H1 (cell line): ENCODE results near the gene FANCM. TPM values are rescaled to one million over a fixed set of nuclear protein-coding genes. Genes with fewer than 3 reads are reported as not detected.

Experiments used
- CTCF ChIA-PET: fragments of 300-600 bp; sonication (Branson Sonifier 250); formaldehyde crosslinking; loops from one replicate; lab custom pipeline; 2021; ENCODE audit not compliant: partially characterized antibody; lab: Charles Lee
- POLR2A ChIA-PET: fragments of 300-600 bp; sonication (Branson Sonifier 250); formaldehyde crosslinking; loops from one replicate; lab custom pipeline; 2021; ENCODE audit warnings: inconsistent platforms; ENCODE audit not compliant: partially characterized antibody; lab: Charles Lee
- DNase-seq, 2 experiments: peaks; one replicate each; pipeline versions ENCODE4 v3.0.0 to v3.0.0-alpha.2; 2010 to 2022; ENCODE audit warnings: low spot score in 2 of 2, low read depth in 1 of 2, mixed read lengths in 1 of 2
- FAIRE-seq: peaks from 2 replicates; lab custom pipeline; 2011; peaks lifted over from hg19 to GRCh38; lab: Jason Lieb, UNC
- H2AFZ ChIP-seq: 2 replicates; pipeline ENCODE4 v1.8.1; 2012; ENCODE audit warnings: low read length, inconsistent platforms
- H2AK5ac ChIP-seq: 2 replicates; pipeline ENCODE4 v1.6.1; 2013; ENCODE audit warnings: low read depth, low read length
- H2BK120ac ChIP-seq: replicated peaks from 2 replicates; pipeline ENCODE3; 2013; ENCODE audit warnings: low read depth, low read length, inconsistent platforms
- H2BK12ac ChIP-seq: 2 replicates; pipeline ENCODE4 v1.6.1; 2013; ENCODE audit warnings: low read depth, low read length
- H2BK15ac ChIP-seq: 2 replicates; pipeline ENCODE4 v1.6.1; 2013; ENCODE audit warnings: low read length
- H2BK20ac ChIP-seq: 2 replicates; pipeline ENCODE4 v1.6.1; 2013; ENCODE audit warnings: low read length
- H2BK5ac ChIP-seq: 2 replicates; pipeline ENCODE4 v1.6.1; 2013; ENCODE audit warnings: low read depth, low read length
- H3K14ac ChIP-seq: 2 replicates; pipeline ENCODE4 v1.6.1; 2013; ENCODE audit warnings: inconsistent platforms; ENCODE audit not compliant: insufficient read length
- H3K18ac ChIP-seq: 2 replicates; pipeline ENCODE4 v1.6.1; 2013; ENCODE audit warnings: low read length; ENCODE audit errors: extremely low read depth
- H3K23ac ChIP-seq: 2 replicates; pipeline ENCODE4 v1.6.1; 2013; ENCODE audit warnings: inconsistent platforms; ENCODE audit not compliant: insufficient read length
- H3K23me2 ChIP-seq: 2 replicates; pipeline ENCODE4 v1.6.1; 2013; ENCODE audit warnings: low read depth, low read length
- H3K27ac ChIP-seq: 2 replicates; pipeline ENCODE4 v1.6.1; 2011; ENCODE audit warnings: low read depth, low read length, inconsistent platforms
- H3K27me3 ChIP-seq, 4 experiments: replicated peaks in 1 of 4; 1 replicate in 1 of 4; 2 replicates in 3 of 4; pipeline versions ENCODE4 v1.6.1 to v1.8.1; 2011 to 2013; ENCODE audit warnings: low read length in 3 of 4, mild to moderate bottlenecking in 3 of 4, inconsistent platforms in 2 of 4, mixed read lengths in 2 of 4, moderate library complexity in 1 of 4; ENCODE audit not compliant: control insufficient read depth in 3 of 4, insufficient read depth in 3 of 4; ENCODE audit errors: extremely low read depth in 1 of 4
- H3K36me3 ChIP-seq, 4 experiments: 2 replicates each; pipeline versions ENCODE4 v1.6.1 to v1.8.1; 2011 to 2013; ENCODE audit warnings: mild to moderate bottlenecking in 4 of 4, low read length in 3 of 4, moderate library complexity in 2 of 4, control low read depth in 1 of 4, inconsistent platforms in 1 of 4; ENCODE audit not compliant: insufficient read depth in 4 of 4, control insufficient read depth in 2 of 4
- H3K4ac ChIP-seq: replicated peaks from 2 replicates; pipeline ENCODE3; 2013; ENCODE audit warnings: low read length, low read depth, mixed read lengths, inconsistent platforms; ENCODE audit not compliant: insufficient read length
- H3K4me1 ChIP-seq, 4 experiments: replicated peaks in 1 of 4; 1 replicate in 1 of 4; 2 replicates in 3 of 4; pipeline versions ENCODE4 v1.6.1 to v1.8.1; 2011 to 2013; ENCODE audit warnings: low read length in 3 of 4, inconsistent platforms in 2 of 4, mixed read lengths in 1 of 4; ENCODE audit not compliant: insufficient read depth in 4 of 4, control insufficient read depth in 3 of 4
- H3K4me2 ChIP-seq, 2 experiments: 2 replicates each; pipeline versions ENCODE4 v1.6.1 to v1.8.1; 2011 to 2013; ENCODE audit warnings: low read depth in 2 of 2, low read length in 2 of 2, control low read depth in 1 of 2, inconsistent platforms in 1 of 2, mild to moderate bottlenecking in 1 of 2; ENCODE audit not compliant: insufficient read depth in 1 of 2
- H3K4me3 ChIP-seq, 4 experiments: fragments of 200-600, 300-600 bp in 1 of 4; sonication (generic), shearing (Covaris generic), sonication (Bioruptor Twin) in 1 of 4; 2 replicates each; pipeline versions ENCODE4 v1.5.1 to v1.8.1; 2011 to 2016; ENCODE audit warnings: low read length in 4 of 4, low read depth in 3 of 4, control low read depth in 2 of 4, inconsistent platforms in 2 of 4, mild to moderate bottlenecking in 2 of 4, mixed read lengths in 1 of 4, moderate library complexity in 1 of 4; ENCODE audit not compliant: insufficient read depth in 2 of 4; ENCODE audit errors: extremely low read depth in 1 of 4
- H3K56ac ChIP-seq: replicated peaks from 2 replicates; pipeline ENCODE3; 2013; ENCODE audit warnings: low read depth, mild to moderate bottlenecking, mixed read lengths, low read length, inconsistent platforms; ENCODE audit not compliant: insufficient read length
- H3K79me1 ChIP-seq: 2 replicates; pipeline ENCODE4 v1.6.1; 2013; ENCODE audit warnings: low read depth, low read length, control low read depth
- H3K79me2 ChIP-seq, 2 experiments: 2 replicates each; pipeline versions ENCODE4 v1.6.1 to v1.8.1; 2012 to 2013; ENCODE audit warnings: low read length in 2 of 2, mild to moderate bottlenecking in 2 of 2, inconsistent platforms in 1 of 2; ENCODE audit not compliant: insufficient read depth in 2 of 2, control insufficient read depth in 1 of 2
- H3K9ac ChIP-seq, 4 experiments: replicated peaks in 1 of 4; 1 replicate in 1 of 4; 2 replicates in 3 of 4; pipeline versions ENCODE4 v1.6.1 to v1.8.1; 2011 to 2013; ENCODE audit warnings: low read depth in 3 of 4, low read length in 3 of 4, control low read depth in 2 of 4, mild to moderate bottlenecking in 2 of 4, moderate library complexity in 2 of 4, inconsistent platforms in 1 of 4; ENCODE audit errors: extremely low read depth in 1 of 4
- H3K9me3 ChIP-seq, 2 experiments: 2 replicates each; pipeline versions ENCODE4 v1.6.1 to v1.8.1; 2012 to 2013; ENCODE audit warnings: mild to moderate bottlenecking in 2 of 2, moderate library complexity in 2 of 2, control low read depth in 1 of 2, inconsistent platforms in 1 of 2, low read depth in 1 of 2, low read length in 1 of 2, mixed read lengths in 1 of 2; ENCODE audit not compliant: insufficient read depth in 2 of 2
- H4K20me1 ChIP-seq, 2 experiments: replicated peaks in 1 of 2; 2 replicates each; pipeline versions ENCODE3 to v1.8.1; 2011 to 2013; ENCODE audit warnings: inconsistent platforms in 2 of 2, low read length in 2 of 2, mild to moderate bottlenecking in 1 of 2; ENCODE audit not compliant: insufficient read depth in 2 of 2, control insufficient read depth in 1 of 2
- H4K5ac ChIP-seq: 2 replicates; pipeline ENCODE4 v1.6.1; 2013; ENCODE audit warnings: low read length, low read depth, mixed read lengths, inconsistent platforms; ENCODE audit not compliant: insufficient read length
- H4K8ac ChIP-seq: 2 replicates; pipeline ENCODE4 v1.8.0; 2013; ENCODE audit warnings: mild to moderate bottlenecking, moderate library complexity, low read length, inconsistent platforms; ENCODE audit not compliant: insufficient read depth; ENCODE audit errors: extremely low read depth
- H4K91ac ChIP-seq: replicated peaks from 2 replicates; pipeline ENCODE3; 2013; ENCODE audit warnings: low read length, mixed read lengths, inconsistent platforms; ENCODE audit not compliant: insufficient read length
- ASH2L ChIP-seq: fragments of 200-600, 300-600 bp; sonication (generic); IDR thresholded peaks from one replicate; pipeline ENCODE4 v1.7.1; 2017; ENCODE audit warnings: low read length
- BRCA1 ChIP-seq: IDR thresholded peaks from 2 replicates; pipeline ENCODE4 v1.6.1; 2012; ENCODE audit warnings: low read depth, low read length, improper control_type of control experiment
- CBX8 ChIP-seq: fragments of 300-800, 300-1000 bp; sonication (generic); IDR thresholded peaks from 2 replicates; pipeline ENCODE4 v1.7.1; 2016; ENCODE audit warnings: low read depth, low read length, borderline replicate concordance
- EP300 ChIP-seq, 2 experiments: IDR thresholded peaks; 1 replicate in 1 of 2; 2 replicates in 1 of 2; pipeline ENCODE4 v1.6.1; 2011 to 2012; ENCODE audit warnings: low read depth in 2 of 2, low read length in 2 of 2, mild to moderate bottlenecking in 2 of 2, borderline replicate concordance in 1 of 2, inconsistent platforms in 1 of 2, moderate library complexity in 1 of 2
- GABPA ChIP-seq: IDR thresholded peaks from 2 replicates; pipeline ENCODE4 v1.6.1; 2011; ENCODE audit warnings: mild to moderate bottlenecking, low read length, moderate library complexity, borderline replicate concordance; ENCODE audit not compliant: insufficient read depth
- HDAC6 ChIP-seq: IDR thresholded peaks from one replicate; pipeline ENCODE4 v1.7.1; 2012; ENCODE audit warnings: low read depth, mild to moderate bottlenecking, inconsistent platforms, low read length, moderate library complexity
- PHF8 ChIP-seq: fragments of 200-600 bp; sonication (generic); conservative IDR thresholded peaks from 2 replicates; pipeline ENCODE4 v1.7.1; 2012; ENCODE audit warnings: low read depth, mild to moderate bottlenecking, inconsistent platforms, low read length, moderate library complexity
- SIN3A ChIP-seq, 2 experiments: IDR thresholded peaks in 1 of 2; conservative IDR thresholded peaks in 1 of 2; 2 replicates each; pipeline ENCODE4 v1.6.1; 2011 to 2012; ENCODE audit warnings: low read length in 2 of 2, improper control_type of control experiment in 1 of 2, low read depth in 1 of 2, mild to moderate bottlenecking in 1 of 2
- SP1 ChIP-seq: IDR thresholded peaks from 2 replicates; pipeline ENCODE4 v1.6.1; 2011; ENCODE audit warnings: low read depth, low read length
- SP4 ChIP-seq: IDR thresholded peaks from 2 replicates; pipeline ENCODE4 v1.6.1; 2012; ENCODE audit warnings: low read length, inconsistent platforms
- TAF7 ChIP-seq: optimal IDR thresholded peaks from 2 replicates; pipeline ENCODE3; 2011; ENCODE audit warnings: low read depth, mild to moderate bottlenecking, inconsistent platforms, low read length, moderate library complexity, borderline replicate concordance
- WGBS, 2 experiments: shearing (Covaris generic) in 1 of 2; methylation state at CpG; one replicate each; pipeline versions ENCODE4 v1.1.6 to v1.1.7; 2013 to 2015; ENCODE audit warnings: low lambda C conversion rate in 2 of 2, mixed read lengths in 2 of 2, inconsistent platforms in 1 of 2, low coverage in 1 of 2, missing lambda C conversion rate in 1 of 2; ENCODE audit not compliant: insufficient replicate concordance in 2 of 2, insufficient coverage in 1 of 2, insufficient read length in 1 of 2; ENCODE audit errors: extremely low coverage in 1 of 2, missing lambda C conversion rate in 1 of 2; 5-methylcytosine and 5-hydroxymethylcytosine counted together
- polyA plus RNA-seq, 7 experiments: library from polyadenylated mRNA; depleted of rRNA in 3 of 7; stranded (reverse) in 5 of 7; unstranded in 2 of 7; fragments of >200 nt in 5 of 7; fragments of 200-250 nt in 2 of 7; gene quantifications; 1 replicate in 5 of 7; 2 replicates in 1 of 7; 4 replicates in 1 of 7; pipeline versions ENCODE4 v1.2.1 to v1.2.3, GENCODE V29; 2011 to 2013; ENCODE audit warnings: missing spikeins in 2 of 7, mixed read lengths in 2 of 7
- total RNA-seq: library from RNA; stranded (reverse); fragmentation: NEBNext Ultra II Directional; extraction: Animal tissue kit (Norgen Biotek cat#: 25700); gene quantifications from 2 replicates; pipeline ENCODE4 v1.2.1, GENCODE V29; 2021

The FANCM gene
- total and polyA plus RNA-seq, 2 of the 8 experiments (the other 6 are each of a cell fraction or from before 2014, with no cell fraction given) = 3.2 to 10.5 TPM

GRCh38 chr14:45242706-45243105, 107.0 kb downstream of the FANCM start:
- Histone ChIP-seq H3K9ac (no peak overlapping the region), H2AFZ (no peak overlapping the region), H3K4ac (no peak overlapping the region), H2BK5ac (no peak overlapping the region), H2AK5ac (no peak overlapping the region), H3K9me3 (no peaks in the 10 kb centered on the region), H3K27me3 (peaks cover 0 to 1% (median 0%) of the 10 kb centered on the region in 4 experiments; a peak in 1 of 7 replicates), H3K79me2 (peaks cover 11 to 80% of the 10 kb centered on the region in 2 experiments), H3K14ac (no peak overlapping the region), H4K20me1 (peaks cover 4 to 5% of the 10 kb centered on the region in 2 experiments), H3K4me2 (no peak overlapping the region), H3K18ac (no peak overlapping the region), H2BK120ac (no peak overlapping the region), H4K91ac (no peak overlapping the region), H3K27ac (no peak overlapping the region), H3K4me3 (no peak overlapping the region), H2BK12ac (no peak overlapping the region), H4K5ac (no peak overlapping the region), H4K8ac (no peak overlapping the region), H3K23ac (no peak overlapping the region), H3K36me3 (peaks cover 0 to 15% (median 4%) of the 10 kb centered on the region in 4 experiments; a peak in 3 of 8 replicates), H3K4me1 (peaks cover 0 to 3% (median 0%) of the 10 kb centered on the region in 4 experiments; a peak in 1 of 7 replicates), H2BK15ac (no peak overlapping the region), H3K56ac (no peak overlapping the region), H3K79me1 (peaks cover 10% of the 10 kb centered on the region), H2BK20ac (no peak overlapping the region), H3K23me2 (no peaks in the 10 kb centered on the region)
- no peak for DNase-seq
- FAIRE-seq = no peak
- no peak for TF ChIP-seq SP1
- no peak for TF ChIP-seq HDAC6
- TF ChIP-seq TAF7 = no peak
- no peak for TF ChIP-seq BRCA1
- no peak for TF ChIP-seq SIN3A (conservative IDR thresholded peaks at IDR 0.05 in 1 of 2, IDR thresholded peaks at IDR 0.05 in 1 of 2; ENCODE audit: low read depth in 1 of 2, low read length in 2 of 2)
- no peak for TF ChIP-seq EP300 (IDR thresholded peaks at IDR 0.05; ENCODE audit: borderline replicate concordance in 1 of 2, low read depth in 2 of 2, low read length in 2 of 2)
- TF ChIP-seq ASH2L = no peak
- no peak for TF ChIP-seq GABPA
- no peak for TF ChIP-seq PHF8
- TF ChIP-seq CBX8 = no peak
- no peak for TF ChIP-seq SP4
- WGBS, 2 experiments = 90% methylated on average over 3 of the region's 3 CpGs; no CpG with 5 or more reads in 1 of the 2 experiments
- ChIA-PET CTCF (interaction anchor here (1.3 kb wide), 1 partner anchor 162 kb away, joined by 3 read pairs; no protein-coding TSS in a partner anchor), POLR2A (interaction anchor here (0.7 kb wide), 1 partner anchor 9 kb away, joined by 5 read pairs; no protein-coding TSS in a partner anchor)
